HG03045 (cell line): Measurements from ENCODE around the gene CREBRF.
"Not testable (repeated sequence)": the region's sequence is repeated elsewhere in the genome, so short reads cannot be mapped to it uniquely, and the experiment has no call there.

Source experiments
- ATAC-seq: cut with Tn5 transposase; IDR thresholded peaks from one replicate; pipeline ENCODE4 v1.9.1; 2021; ENCODE audit warnings: mild to moderate bottlenecking, moderate library complexity; ENCODE audit not compliant: unreplicated experiment

The CREBRF gene

DNA sequence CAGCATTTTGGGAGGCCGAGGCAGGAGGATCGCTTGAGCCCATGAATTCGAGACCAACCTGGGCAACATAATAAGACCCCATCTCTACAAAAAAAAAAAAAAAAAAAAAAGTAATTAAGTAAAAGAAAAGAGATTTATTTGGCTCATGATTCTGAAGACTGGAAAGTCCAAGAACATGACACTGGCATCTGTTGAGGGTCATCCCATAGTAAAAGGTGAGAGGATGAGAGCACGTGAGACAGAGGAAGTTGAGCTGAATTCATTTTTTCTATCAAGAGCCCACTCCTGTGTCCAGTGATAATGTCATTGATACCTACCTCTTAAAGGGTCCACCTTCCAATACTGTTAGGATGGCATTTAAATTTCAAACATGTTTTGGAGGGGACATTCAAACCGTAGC, 19.8 kb downstream of the CREBRF start:
- no peak for ATAC-seq

DNA sequence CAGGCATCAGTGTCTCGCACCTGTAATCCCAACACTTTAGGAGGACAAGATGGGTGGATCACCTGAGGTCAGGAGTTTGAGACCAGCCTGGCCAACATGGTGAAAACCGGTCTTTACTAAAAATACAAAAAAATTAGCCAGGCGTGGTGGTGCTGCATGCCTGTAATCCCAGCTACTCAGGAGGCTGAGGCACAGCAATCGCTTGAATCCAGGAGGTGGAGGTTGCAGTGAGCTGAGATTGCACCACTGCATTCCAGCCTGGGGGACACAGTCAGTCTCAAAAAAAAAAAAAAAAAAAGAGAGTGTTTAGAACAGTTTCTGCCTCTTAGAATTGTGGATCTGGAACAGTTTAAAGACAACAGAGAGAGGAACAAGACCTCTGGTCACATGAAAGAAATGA, 20.3 kb downstream of the CREBRF start:
- ATAC-seq = not testable (repeated sequence)

DNA sequence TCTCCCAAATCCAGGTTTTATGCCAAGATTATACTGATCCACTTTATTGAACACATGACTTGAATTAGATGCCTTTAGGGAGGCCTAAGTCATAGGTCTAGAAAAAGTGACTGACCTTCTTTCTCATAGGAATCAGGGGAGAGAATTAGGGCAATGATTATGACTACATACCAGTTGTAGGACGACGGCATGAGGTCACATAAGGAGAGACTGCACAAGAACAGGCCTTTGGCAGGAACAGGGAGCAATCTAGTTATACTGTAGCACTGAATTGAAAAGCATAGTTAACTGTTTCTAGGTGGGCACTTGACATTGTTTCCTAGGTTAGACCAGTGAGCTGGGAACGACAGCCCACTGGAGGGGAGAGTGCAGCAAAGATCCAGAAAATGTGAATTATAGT, 22.7 kb downstream of the CREBRF start:
- ATAC-seq = no peak

DNA sequence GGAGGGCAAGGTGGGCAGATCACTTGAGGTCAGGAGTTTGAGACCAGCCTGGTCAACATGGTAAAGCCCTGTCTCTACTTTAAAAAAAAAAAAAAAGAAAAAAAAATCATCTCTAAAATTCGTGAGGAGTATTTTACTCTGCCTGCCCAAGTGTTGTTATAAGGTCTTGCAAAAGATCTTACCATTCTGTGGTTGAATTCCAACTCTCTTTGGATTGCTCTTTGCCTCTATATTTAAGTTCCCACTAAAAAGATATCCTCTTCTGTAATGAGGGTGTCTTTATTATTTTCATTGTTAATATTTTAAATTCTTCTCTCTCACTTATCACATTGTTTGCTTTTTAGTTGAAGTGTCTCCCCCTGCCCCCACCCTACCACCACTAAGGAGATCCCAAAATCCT, 33.4 kb downstream of the CREBRF start:
- no peak for ATAC-seq

DNA sequence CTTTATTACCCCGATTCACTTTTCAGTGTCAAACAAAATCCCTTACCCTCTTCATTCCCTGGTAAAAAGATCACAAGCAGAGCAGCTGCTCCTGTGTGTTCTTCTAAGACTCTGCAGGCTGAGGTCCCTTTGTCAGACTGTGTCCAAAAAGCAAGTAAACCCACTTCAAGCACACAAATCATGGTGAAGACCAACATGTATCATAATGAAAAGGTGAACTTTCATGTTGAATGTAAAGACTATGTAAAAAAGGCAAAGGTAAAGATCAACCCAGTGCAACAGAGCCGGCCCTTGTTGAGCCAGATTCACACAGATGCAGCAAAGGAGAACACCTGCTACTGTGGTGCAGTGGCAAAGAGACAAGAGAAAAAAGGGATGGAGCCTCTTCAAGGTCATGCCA, 34.5 kb downstream of the CREBRF start:
- ATAC-seq = no peak

DNA sequence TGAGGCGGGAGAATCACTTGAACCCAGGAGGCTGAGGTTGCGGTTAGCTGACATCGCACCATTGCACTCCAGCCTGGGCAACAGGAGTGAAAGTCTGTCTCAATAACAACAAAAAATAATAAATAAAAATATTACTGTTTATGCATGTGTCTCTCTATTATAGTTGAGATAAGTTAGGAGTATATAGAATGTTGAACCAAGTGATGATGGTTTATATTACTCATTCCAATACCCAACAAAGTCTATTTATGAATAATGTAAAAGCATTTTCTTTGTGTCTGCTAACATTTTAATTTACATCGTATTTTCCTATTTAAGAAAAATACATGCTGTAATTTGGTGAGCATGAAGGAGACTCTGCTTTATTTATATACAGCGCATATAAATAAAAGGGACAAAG, 35.8 kb downstream of the CREBRF start:
- ATAC-seq = no peak

DNA sequence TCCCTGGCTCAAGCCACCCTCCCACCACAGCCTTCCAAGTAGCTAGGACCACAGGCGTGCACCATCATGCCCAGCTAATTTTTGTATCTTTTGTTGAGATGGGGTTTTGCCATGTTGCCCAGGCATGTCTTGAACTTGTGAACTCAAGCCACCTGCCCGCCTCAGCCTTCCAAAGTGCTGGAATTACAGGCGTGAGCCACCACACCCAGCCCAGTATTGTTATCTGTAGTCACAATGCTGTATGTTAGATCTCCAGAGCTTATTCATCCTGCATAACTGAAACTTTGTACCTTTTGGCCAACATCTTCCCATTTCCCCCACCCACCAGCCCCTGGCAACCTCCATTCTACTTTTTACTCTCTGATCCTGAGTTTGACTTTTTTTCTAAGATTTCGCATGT, 37.5 kb downstream of the CREBRF start:
- ATAC-seq = no peak

DNA sequence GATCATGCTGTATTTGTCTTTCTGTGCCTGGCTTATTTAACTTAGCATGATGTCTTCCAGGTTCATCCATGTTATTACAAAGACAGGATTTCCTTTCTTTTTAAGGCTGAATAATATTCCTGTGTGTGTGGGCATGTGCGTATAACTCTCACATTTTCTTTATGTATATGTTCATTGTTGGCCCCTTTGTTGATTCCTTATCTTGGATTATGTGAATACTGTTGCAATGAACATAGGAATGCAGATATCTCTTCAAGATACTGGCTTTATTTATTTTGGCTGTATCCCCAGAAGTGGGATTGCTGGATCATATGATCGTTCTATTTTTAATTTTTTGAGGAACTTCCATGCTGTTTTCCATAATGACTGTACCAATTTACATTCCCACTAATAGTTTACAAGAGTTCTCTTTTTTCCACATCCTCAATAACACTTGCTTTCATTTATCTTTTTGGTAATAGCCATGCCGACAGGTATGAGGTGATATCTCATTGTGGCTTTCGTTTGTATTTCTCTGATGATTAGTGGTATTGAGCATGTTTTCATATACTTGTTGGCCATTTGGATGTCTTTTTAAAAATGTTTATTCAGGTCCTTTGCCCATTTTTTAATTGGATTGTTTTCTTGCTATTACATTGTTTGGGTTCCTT, 38.0 kb downstream of the CREBRF start:
- no peak for ATAC-seq

DNA sequence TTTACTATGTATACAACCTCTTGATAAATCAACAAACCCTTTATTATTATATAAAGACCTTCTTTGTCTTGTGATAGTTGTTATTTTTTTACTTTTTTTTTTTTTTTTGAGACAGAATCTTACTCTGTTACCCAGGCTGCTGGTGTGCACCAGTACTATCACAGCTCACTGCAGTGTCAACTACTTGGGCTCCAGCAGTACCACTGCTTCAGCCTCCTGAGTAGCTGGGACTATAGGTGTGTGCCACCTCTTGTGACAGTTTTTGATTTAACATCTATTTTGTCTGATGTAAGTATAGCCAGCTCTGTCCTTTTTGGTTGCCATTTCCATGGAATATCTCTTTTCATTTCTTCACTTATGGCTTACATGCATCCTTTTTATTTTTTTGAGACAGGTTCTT, 42.6 kb downstream of the CREBRF start:
- ATAC-seq = no peak

DNA sequence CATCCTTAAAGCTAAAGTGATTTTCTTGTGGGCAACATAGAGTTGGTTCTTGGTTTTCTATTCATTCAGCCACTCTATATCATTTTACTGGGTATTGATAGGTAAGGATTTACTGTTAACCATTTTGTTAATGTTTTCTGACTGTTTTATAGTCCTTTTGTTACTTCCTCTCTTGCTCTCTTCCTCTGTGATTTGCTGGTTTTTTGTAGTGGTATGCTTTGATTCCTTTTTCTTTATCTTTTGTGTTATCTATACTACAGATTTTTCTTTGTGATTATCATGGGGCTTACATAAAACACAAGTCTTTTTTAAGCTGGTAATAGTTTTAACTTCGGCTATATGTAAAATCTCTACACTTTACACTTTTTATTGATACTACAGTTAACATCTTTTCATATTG, 43.3 kb downstream of the CREBRF start:
- ATAC-seq = no peak

DNA sequence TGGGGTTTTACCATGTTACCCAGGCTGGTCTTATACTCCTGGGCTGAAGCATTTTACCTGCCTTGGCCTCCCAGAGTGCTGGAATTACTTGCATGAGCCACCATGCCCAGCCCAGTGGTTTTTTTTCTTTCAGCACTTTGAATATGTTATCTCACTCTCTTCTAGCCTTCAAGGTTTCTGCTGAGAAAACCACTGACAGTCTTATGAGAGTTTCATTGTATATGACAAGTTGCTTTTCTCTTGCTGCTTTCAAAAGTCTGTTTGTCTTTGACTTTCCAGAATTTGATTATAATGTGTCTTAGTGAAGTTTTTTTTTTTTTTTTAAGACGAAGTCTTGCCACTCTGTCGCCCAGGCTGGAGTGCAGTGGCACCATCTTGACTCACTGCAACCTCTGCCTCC, 45.1 kb downstream of the CREBRF start:
- no peak for ATAC-seq

DNA sequence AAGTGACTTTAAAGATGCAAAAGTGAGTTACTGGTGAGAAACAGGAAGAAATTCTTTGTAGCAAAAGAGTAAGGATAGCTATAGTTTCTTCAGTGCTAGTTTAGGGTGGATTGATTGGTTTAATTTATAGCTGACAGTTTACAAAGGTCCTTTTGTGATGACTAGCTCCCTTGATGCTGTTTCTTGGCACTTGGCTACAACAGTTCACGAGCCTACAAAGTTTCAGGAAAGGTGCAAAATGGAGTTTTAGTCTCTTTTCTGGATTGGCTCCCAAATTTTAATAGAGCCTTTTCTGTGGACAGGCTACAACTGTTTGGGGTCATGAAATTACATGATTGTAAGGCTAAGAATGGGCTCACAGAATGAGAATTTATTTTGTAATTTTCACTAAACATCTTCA, 47.3 kb downstream of the CREBRF start:
- no peak for ATAC-seq

DNA sequence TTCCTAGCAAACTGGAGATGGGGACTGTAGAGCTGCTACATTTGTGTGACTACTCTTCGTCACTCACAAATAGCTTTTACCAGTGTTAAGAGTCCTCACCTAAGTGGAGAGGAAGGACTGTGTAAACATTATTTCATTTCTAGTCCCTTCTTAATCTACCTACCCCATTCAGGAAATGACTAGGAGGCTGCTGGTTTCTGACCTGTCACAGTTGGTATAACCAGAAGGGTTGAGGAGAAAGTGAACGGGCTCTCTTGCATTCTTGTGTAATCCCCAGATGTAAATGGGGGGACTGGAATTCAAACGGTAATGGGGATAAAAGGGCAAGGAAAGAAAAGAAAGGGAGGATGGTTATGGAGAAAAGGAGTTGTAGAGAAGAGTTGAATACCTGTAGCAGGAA, 52.8 kb downstream of the CREBRF start:
- no peak for ATAC-seq

DNA sequence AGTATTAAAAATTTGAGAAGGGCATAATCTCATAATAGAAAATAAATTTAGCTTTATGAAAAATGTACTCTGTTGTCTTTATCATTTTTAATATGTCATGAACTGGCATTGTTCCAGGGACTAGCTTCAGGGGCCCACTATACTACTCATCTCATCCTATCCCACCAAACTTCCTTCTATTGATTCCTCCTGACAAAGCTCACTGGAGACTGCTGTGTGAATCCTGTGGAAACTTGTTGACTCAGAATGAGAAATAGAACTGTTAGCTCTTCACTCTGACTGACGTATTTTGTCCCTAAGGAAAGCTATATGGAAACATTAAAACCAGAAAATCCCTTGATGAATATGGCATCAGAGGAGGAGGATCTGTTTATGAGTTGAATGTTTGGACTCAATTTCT, 58.4 kb downstream of the CREBRF start:
- no peak for ATAC-seq

DNA sequence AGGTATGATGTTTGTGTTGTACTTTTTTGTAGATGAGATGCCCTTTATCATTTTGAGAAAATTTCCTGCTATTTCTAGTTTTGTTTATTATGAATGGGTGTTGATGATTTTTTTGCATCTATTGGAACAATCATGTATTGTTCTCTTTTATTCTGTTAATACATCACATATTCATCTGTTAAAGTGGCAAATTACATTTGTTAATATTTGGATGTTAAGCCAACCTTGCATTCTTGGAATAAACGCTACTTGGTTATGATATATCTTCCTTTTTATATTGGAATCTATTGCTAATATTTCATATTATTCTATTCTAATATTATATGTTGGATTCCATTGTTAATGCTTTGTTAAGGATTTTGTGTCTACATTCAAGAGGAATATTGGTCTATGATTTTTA, 63.6 kb downstream of the CREBRF start:
- no peak for ATAC-seq

DNA sequence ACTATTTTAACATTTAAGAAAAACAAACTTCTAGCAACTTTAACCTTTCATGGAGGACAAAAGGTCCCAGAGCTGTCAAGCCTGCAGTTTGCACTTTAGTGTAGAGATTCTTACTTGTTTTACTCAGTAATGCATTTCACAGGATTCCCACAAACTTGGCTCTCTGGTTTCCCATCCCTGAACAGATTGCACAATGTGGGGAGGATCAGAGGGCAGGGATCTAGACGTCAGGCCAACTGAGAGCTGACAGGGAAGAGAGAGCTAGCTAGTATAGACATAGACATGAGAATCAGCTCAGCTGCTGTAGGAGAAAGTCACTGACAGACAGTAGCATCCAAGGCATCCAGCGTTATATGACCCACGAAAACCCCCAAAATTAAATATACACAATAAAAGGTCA, 67.3 kb downstream of the CREBRF start:
- no peak for ATAC-seq

DNA sequence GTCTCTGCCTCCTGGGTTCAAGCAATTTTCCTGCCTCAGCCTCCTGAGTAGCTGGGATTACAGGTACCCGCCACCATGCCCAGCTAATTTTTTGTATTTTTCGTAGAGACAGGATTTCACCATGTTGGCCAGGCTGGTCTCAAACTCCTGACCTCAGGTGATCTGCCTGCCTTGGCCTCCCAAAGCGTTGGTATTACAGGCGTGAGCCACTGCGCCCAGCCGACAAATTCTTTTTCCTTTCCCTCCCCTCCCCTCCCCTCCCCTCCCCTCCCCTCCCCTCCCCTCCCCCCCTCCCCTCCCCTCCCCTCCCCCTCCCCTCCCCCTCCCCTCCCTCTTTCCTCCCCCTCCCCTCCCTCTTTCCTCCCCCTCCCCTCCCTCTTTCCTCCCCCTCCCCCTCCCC, 76.0 kb downstream of the CREBRF start:
- not testable (repeated sequence) for ATAC-seq

DNA sequence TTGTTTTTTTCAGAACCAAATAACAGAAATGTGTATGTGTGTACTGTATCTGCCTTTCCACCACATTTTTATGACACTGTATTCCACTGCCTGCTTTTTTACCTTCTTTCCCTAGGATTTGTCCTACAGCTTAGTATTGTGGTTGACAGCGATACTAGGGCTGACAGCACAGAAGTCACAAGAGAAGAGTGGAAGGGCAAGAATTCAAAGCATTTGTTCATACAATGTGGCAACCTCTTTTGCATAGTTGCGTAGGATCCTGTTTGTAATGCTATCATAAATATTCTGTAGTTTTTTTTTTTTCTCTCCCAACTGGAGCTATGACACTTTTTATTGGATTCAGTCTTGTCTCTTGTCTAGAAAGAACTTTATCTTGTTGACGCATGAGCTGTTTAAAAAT, 82.6 kb downstream of the CREBRF start:
- ATAC-seq = no peak

DNA sequence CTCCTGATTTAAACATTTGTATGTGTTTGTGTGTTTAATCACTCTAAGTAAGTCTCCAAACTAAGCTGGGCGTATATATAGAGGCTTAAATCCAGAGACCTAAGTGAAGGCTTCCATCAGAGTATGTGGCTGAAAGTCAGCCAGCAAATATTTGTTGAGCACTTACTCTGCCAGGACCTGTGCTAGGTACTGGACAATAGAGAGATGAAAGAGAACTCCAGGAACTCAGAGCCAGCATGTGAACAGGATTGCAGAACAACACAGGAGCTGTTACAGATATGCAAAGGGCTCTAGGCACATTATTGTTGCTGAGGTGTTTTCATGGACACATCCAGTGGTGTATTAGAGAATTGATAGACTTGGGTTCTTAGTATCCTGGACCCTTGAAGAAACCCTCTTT, 83.5 kb downstream of the CREBRF start:
- no peak for ATAC-seq

DNA sequence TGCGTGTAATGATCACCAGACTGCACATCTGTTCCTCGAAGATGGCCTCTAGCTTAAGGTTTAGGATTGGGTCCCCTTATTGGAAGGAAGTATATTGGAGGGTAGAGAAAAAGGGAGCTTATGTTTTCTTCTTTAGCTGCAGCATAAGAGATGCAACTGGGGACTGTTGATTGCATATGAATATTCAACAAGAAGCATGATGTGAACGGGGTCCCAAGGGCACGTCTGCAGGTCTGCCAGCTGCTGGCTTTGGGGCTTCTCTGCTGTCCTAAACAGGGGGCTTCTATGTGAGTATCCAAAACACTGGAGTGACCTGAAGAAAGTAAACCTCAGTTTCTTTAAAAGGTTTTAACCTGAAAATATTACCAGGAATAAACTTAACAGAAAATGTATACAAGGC, 84.6 kb downstream of the CREBRF start:
- ATAC-seq = no peak

DNA sequence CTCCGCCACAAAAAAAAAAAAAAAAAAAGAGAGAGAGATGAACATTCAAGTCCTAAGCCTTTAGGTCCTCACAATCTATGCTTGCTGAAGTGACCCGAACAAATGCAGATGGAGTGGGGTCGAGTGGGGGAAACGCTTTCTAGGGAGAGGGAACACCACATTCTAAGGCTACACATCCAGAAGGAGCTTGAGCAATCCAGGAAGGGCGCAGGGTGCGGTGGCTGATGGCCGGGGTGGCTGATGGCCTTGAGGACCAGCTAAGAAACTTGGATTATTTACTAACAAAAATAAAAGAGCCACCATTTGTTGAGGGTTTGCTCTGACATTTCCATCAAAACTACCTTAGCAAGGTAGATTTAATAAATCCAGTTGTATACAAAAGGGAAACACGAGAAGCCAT, 87.4 kb downstream of the CREBRF start:
- no peak for ATAC-seq

DNA sequence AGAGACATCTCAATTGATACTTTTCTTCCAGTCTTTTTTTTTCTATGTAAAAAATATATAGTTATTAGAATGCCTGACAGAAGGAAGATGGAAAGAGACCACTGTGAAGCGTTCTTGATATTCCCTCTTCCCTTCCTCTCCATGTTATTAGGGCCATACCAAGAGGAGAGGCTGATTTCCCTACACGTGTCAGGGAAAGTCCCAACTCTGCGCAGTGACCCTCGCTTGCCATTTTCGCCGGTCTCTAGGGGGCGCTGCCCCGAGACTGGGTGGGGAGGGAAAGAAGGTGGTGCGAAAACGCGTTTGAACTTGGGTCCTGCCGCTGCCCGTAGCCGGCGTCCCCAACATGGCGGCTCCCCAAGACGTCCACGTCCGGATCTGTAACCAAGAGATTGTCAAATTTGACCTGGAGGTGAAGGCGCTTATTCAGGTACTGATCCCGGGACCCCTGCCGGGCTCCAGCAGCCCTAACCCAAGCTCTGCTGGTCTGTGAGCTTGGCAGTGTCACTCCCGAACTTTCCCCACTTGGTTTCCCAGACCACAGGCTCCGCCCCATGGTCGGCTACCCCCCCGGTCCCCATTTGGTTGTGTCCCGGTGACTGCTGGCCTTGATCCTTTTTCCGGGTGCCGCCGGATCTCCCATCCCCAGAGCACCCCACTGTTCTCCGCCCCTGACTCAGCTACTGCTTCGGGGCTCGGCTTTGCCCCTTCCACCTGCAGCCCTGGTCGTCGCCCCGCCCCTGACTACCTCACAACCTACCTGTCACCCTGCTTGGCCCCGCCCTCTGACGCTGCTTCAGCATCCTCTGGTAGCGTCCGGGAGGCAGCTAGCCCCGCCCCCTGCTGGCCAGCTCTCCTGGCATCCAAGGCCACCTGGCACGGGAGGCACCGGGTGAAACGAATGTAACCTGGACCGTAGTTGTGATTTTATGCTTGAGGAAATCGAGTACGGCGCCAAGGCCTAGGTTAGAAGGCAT, 88.3 kb downstream of the CREBRF start, which contains the start of gene BNIP1:
TSS of gene BNIP1 (plus strand) at position 332 of the 977 bp plus-strand sequence. CDS start at position 347, 15 bp downstream.
- peak; percentile 89 for ATAC-seq
